NCI-H2171 (cell line): Measurements from ENCODE around the gene ANAPC10.
"Not testable (repeated sequence)": the region's sequence is repeated elsewhere in the genome, so short reads cannot be mapped to it uniquely, and the experiment has no call there.

Experiments used
- DNase-seq: peaks from one replicate; lab custom pipeline; 2025; lab: John Stamatoyannopoulos, UW

The ANAPC10 gene, protein sequence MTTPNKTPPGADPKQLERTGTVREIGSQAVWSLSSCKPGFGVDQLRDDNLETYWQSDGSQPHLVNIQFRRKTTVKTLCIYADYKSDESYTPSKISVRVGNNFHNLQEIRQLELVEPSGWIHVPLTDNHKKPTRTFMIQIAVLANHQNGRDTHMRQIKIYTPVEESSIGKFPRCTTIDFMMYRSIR

DNA sequence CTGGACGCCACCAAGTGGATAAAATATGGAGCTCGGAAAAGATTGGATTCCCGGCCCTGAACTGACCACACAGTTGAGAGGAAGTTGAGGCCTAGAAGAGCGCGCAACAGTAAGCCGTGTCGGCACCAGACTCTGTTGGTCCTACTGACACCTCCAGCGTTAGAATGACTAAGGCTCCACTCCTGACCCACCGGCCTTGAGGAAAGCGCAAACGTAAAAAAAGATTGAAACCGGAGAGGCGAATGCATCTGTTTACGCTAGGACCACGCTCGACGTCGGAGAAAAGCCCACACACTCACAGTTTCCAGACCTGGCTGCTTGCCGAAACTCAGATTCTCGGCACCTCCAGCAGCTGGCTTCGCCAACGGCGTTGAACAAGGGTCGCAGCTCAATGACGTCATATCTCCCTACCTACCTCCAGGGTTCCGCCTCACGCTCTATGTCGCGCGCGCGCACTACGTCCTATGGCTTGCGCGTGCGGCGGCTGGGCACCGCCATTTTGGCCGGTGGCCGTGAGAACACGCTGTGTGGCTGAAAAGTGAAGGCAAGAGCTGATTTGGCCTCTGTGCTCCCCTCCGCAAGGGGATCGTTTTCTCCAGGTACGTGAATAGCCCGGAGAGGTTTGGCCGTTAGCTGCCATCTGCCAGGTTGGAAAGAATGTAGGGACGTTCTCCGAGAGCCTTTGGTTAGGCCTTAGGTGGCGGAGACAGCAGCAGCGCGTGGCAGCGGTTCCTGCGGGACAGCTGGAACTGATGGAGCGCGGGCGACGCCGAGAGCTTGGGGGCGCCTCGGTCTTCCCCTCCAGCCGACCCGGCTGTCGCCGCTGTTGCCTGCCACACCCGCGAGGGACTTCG lies at the start of gene ANAPC10, which contains the start of gene ABCE1:
TSS of gene ANAPC10 (minus strand) at position 376 of the 854 bp plus-strand sequence. CDS start 2,097 bp downstream, outside the sequence.
TSS of gene ABCE1 (plus strand) at position 491 of the 854 bp plus-strand sequence. CDS start 6,102 bp downstream, outside the sequence.
- DNase-seq = peak; percentile 92

DNA sequence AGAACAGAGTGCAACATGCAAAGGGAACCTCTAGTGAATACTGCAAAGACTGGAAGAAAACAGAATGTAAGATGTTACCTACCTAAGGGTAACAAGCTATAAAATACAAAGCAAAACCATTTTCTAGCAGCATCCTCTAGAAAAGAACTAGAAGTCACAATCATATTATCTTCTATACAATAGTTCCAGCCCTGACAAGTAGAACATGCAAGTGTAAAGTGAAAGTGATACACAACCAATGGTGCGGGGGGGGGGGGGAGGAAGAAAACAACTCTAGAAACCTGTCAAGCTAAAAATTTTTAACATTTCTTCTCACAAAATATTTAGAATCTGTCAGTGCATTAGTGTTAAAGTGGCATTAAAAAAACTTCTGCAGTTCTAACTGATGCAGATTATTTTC lies 38.2 kb upstream of the ANAPC10 start:
- DNase-seq = not testable (repeated sequence)

DNA sequence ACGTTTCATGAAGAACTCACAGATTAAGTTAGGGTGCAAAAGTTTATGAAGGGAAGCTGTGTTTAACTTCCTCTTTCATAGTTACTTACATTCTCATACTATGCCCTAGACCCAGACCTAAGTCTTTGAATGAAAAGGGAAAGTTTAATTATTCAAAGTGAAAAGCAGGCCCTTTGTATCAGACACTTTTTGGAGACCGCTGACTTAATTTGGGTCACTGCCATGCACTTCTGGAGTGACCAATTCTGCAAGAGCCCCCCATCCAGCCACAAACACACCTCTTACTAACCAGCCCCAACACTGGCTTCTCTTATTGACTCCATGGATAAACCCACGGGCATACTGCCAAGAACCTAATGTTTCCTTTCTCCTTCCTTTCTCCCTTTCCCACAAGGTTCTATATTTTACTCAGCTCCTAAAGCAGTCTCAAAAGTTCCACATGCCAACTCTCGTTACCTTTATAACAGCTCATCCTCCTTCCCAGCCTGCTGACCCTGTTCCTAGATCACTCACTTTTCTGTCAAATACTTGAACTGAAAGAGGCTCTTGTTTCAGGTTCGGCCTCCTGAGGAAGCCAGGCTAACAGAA lies 34.6 kb upstream of the ANAPC10 start:
- DNase-seq = no peak

DNA sequence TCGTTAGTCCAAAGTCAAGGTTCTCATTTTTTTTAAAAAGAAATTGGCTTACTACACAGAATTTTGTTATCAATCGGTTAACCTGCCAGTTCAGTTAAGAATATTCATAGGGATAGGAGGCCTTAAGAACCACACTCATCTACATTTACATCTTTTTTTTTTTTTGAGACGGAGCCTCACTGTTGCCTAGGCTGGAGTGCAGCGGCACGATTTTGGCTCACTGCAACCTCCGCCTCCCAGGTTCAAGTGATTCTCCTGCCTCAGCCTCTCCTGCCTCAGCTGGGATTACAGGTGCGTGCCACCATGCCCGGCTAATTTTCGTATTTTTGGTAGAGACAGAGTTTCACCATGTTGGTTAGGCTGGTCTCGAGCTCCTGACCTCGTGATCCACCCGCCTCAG lies 33.9 kb upstream of the ANAPC10 start:
- DNase-seq = no peak

DNA sequence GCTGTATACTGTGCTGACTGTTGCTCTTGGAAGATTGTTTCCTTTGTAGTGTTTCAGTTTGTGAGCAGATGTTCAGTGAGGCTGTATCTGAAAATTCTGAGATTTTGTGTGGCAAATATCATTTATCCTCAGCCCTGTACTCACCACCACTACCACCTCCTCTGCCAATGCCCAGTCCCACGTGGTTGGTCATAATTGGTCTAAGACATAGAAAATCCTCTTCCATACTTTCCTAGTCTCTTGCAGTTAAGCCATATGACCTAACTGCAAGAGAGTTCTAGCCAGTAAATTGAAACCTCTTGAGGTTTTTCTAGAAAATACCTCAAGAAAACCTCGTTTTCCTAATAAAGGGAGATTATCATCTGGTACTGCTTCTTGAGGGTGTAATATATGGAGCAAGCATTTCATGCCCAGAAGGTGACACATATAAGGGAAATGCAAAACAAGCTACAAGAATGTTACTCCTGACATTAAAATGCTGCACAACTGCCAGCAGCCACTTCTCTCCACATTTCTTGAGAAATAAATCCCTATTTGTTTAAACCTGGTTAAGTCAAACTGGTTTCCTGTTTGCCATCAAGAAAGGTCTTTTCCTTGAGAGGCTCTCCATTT lies 32.9 kb upstream of the ANAPC10 start:
- no peak for DNase-seq

DNA sequence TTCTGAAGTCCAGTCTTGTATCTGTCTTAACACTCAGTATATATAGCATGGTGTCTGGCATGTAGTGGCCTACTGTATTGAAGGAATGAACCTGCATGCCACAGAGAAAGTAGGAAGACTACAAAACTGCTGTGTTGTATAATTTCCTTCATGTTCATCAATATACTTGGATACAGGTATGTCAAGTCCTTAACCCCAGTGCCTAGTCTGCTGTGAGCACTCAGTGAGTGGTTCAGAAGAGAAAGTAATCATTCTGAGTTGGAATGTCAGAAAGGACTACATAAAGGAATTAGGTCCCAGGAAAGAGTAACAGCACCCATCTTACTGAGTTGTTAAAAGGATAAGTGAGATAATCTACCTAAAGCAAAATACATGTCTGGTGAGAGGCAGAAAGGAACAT lies 32.1 kb upstream of the ANAPC10 start:
- DNase-seq = no peak

DNA sequence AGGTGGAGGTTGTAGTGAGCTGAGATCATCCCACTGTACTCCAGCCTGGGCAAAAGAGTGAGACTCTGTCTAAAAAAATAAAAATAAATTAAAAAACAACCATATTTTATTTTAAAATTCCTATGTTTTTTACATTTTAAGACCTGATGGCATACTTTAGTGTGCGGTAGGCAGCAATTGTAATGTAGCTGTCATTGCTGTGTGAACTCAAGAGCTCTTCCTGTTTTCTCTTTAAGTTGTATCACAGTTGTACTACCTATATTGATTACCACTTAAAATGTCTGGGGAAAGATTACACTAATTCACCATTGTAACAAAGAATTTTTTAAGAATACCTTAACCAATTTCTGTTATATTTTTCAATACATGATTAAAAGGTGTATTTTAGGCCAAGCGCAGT lies 27.4 kb upstream of the ANAPC10 start:
- no peak for DNase-seq

DNA sequence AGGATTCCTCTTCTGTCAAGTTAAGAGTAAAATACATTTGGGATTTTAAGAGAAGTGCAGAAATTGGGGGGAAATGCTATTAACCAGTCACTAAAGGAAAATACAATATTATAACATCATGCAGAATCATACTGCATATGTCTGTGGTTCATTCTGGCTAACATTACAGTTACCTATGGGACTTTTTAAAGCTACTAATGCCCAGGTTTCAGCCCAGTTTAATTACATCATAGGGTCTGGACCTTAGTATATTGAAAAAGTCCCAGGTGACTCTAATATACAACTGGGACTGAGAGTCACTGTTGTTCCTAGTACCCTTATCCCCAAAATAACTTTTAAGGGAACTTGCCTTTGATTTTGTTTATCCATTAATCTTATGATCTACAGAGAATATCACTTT lies 10.1 kb upstream of the ANAPC10 start:
- DNase-seq = no peak

DNA sequence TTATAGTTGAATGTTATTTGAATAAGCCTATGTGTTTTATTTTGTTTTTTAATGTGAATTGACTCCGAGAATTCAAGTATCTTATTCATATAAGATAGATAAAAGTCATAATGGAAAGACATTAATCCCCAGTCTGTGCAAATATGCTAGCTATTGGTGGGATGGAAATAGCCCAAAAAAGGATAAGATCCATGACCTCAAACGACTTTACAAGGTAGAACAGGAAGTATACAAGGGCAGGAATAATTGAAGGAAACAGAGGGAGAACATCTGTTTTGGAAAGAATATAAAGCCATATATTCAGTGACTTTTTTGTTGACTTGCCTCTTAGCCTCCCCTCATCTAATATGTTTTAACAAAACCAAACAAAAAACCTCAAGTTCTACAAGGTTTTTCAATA lies 9.1 kb upstream of the ANAPC10 start:
- DNase-seq = no peak

DNA sequence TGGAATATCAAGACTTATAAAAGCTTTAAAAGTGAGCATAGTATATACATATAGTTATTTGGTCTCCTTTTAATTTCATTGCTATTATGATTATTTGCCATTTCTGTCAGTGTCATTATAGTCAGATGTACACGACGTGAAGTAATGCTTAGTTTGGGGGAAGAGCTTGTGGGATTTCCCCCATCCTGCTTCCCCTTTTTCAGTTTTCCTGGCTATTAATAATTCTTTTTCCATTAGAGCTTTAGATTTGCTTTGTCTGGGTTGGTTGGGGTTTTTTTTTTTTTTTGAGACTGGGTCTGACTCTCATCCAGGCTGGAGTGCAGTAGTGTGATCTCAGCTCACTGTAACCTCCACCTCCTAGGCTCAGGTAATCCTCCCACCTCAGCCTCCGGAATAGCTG lies 5.5 kb upstream of the ANAPC10 start:
- no peak for DNase-seq

DNA sequence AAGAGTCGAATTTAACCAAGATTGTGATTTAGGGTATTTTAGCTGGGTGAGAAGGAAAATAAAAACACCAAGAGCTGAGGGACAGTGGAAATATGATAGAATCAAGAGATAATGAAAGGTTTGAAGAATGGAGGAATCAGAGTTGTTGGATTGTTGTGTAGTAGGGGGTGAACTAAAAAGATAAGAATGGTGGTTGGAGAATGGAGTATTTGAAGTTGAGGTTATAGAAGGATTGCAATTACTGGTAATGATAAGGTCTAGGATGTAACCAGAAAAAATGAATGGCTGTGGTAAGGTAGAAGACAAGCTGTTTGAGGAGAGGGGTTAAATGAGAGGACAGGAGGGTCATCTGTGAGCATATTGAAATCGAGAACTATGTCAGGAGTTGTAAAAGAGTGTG lies 4.6 kb upstream of the ANAPC10 start:
- DNase-seq = no peak

DNA sequence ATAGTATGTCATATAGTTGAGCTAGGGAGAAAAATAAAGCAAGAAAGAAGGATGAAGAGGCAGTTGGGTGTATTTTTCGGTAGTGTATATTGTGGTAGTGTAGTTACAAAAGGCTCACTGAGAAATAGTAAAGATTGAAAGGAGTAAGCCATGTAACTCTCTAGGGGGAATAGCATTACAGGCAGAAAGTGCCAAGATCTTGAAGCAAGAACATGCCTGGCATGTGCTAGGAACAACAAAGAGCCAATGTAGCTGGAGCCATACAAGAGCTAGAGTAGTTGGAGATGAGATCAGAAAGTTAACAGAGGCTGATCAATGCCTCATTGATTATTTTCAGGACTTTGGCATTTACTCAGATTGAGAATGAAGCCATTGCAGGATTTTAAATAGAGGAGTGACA lies 3.1 kb upstream of the ANAPC10 start:
- no peak for DNase-seq

DNA sequence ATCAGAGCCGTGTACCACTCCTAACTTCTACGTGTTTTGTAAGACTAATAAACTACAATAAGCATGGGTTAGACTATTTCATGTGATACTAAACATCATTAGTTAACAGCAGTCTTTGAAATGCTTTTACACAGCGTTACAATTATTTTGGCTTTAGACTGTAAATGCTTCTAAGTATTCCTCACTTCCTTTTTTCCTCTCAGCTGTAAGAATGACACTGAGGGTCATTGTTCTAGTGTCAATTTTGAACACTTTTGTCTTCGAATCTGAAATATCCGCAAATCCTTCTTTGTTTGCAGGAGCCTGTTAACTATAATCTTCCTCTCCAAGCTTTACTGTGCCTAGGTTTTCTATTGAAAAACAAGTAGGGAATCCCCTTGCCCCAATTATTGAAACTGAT lies 1.7 kb upstream of the ANAPC10 start:
- no peak for DNase-seq

DNA sequence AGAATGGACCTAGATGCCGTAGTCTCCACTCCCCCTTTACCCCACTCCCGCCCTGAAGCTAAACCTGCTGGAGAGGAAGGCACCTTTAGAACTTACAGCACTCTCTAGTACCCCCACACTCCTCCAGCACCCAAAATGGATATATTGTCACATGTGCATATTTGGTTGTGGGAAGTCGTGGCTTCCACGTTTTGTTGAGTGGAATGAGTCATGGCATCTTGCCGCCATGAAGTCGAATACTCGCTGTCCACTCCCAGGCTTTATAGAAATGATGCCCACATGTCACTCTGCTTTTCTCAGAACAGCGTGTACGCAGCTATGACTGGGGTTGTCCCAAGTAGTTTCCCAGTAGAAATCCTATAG lies 660 bp upstream of the ANAPC10 start:
- no peak for DNase-seq

DNA sequence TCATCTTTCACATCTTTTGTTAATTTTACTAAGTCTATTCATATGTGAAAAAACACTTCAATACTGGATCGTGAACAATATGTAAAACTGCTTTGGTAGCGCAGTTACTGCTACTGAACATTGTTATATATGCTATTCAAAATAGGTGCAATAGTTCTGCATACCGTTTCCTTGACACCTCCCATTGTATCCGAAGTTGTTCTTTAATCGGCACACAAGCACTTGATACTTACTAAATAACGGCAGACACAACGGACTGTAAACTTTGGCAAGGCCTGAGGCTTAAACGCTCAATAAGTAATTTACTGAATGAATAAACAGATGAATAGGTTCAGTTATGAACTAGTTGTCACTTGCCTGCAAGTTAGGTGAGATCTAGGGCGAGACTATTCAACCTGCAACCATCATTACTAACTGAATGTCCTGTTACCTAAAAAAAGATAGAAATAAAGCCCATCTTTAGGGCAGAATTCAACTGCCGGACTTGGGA lies 620 bp downstream of the ANAPC10 start:
- no peak for DNase-seq

DNA sequence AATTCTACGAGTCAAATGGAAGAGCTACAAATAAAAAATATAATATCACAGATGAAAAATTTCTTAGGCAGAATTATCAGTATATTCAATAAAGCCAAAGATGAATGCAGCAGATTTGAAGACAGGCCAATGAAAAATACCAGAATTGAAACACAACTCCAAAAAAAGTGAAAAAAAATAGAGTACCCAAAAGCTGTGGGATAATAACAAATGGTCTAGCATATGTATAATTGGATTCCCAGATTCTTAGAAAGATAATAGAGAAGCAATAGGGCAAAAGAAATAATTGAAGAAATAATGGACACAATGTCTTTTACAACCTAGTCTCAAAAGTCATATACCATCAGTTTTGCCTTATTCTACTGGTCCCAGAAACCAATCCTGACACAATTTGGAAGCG lies 4.4 kb downstream of the ANAPC10 start:
- no peak for DNase-seq

DNA sequence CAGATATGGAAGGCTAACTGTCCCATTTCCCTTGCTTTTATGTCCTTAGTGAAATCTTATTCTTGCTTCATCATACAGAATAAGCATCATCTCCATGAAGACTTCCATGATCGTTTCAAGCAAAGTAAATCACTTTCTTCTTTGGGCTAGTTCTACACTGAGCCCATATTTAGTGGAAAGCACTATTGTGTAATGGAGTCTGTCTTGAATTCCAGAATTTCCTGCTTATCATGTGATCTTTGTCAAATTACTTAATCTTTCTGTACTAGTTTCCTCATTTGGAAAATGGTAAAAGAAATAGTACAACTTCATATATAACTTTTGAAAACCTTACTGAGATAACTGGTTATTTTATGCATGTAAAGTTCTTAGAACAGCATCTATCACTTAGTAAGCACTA lies 7.6 kb downstream of the ANAPC10 start:
- no peak for DNase-seq

DNA sequence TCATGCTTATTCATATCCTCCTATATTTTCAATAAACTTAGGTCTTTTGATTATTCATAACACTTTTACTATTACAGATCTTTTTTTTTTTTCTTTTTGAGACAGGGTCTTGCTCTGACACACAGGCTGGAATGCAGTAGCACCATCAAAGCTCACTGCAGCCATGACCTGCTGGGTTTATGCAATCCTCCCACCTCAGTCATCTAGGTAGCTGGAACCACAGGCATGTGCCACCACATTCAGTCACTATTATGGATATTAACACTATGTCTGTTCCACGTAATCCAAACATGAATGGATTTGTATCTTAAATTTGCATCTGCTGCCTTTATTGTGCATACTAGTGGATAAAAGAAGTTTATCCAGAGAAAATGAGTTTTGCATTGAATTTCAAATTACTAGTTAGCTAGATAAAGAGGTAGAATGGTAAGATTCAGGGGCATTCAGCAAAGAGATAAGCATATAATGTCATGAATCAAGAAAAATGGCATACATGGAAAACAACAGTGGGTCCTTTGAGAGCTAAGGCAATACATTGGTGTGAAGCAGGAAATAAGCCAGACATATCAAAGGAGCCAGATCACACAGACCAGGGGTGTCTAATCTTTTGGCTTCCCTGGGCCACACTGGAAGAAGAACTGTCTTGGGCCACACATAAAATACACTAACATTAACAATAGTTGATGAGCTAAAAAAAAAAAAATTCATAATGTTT lies 13.9 kb downstream of the ANAPC10 start:
- DNase-seq = no peak

DNA sequence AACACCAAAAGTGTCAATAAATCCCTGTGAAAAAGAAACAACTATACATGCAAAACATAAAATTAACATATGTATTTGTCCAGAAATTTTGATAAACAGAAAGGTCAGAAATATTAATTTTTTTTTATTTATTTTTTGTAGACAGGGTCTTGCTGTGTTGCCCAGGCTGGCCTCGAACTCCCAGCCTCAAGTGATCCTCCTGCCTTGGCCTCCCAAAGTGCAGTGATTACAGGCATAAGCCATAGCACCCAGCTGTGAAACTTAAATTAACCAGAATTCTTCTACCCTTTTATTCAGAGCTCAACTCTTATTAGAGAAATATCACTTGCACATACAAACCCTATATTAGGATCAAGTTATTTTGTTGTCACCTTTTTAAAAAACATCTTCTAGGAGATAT lies 16.2 kb downstream of the ANAPC10 start:
- no peak for DNase-seq

DNA sequence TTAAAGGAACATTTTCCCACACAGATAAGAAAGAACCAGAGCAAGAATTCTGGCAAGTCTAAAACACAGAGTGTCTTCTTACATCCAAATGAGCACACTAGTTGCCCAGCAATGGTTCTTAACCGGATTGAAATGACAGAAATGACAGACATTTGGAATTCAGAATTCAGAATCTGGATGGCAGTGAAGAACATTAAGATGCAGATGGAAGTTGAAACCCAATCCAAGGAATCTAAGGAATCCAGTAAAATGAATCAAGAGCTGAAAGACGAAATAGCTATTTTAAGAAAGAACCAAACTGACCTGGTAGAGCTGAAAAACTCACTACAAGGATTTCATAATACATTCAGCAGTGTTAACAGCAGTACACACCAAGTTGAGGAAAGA lies 21.5 kb downstream of the ANAPC10 start:
- DNase-seq = no peak

DNA sequence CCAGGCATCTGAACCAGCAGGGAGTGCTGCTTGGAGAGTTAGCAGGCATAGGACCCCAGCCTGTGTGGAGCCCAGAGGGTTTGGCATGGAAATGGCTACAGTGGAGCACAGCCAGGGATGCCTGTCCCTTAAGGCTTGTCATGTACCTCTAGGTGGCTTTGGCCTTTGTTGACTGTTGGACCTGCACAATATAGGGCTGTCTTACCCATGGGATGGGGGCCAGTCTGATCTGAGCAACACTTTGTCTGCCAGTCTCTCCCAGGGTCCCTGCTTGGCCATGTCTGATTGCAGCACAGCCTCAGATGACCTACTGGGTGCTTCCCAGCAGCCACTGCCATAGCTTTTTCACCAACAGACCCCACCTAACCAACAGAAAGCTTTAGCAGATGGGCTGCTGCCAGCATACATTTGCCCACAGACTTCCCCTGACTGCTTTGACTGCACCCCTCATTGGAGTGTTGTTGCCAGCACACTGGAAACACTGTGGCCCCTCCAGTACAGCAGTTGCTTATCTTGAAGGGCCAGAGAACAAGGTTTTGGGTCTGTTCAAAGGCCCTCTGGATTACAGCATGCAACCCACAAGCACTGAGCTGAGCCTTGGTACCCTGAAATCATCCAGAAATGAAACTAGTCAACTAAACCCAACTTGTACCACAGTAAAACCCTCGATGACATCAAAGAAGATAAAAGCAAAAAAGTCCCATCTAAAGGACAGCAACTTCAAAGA lies 22.1 kb downstream of the ANAPC10 start:
- DNase-seq = no peak
